ENCODE data around the gene ETV6. TPM values are rescaled to one million over a fixed set of nuclear protein-coding genes. Genes with fewer than 3 reads are reported as not detected.

The ETV6 gene
- polyA plus RNA-seq, 5 donors, result 14.3 to 17.6 (median 15.4) TPM

GRCh38 chr12:11689591-11690186 is 40.2 kb downstream of the ETV6 start:
- DNase-seq, result no peak

- DNase-seq, result no peak
These were observed 43.6 kb downstream of the ETV6 start for GRCh38 chr12:11693067-11693466.

GRCh38 chr12:11693601-11694000 is 44.1 kb downstream of the ETV6 start:
- no peak for DNase-seq

DNA sequence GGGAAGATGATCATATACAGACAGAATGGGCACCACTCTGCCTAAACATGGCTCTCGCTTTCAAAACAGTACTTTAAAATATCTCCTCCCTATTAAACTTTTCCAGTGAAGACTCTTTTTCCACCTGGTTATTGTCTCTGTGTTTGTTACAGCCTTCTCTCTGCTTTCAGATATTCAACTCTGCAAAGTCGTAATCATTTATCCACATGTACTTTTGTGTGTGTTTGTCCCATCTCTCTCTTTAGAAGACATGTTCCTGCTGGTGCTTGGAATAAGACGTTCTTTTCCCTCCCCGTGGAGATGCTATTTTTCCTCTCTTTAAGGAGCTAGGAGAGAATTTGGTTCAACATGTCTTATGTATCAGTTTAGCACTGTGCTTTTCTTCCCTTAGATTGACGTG is 45.1 kb downstream of the ETV6 start:
- DNase-seq, result no peak

DNA sequence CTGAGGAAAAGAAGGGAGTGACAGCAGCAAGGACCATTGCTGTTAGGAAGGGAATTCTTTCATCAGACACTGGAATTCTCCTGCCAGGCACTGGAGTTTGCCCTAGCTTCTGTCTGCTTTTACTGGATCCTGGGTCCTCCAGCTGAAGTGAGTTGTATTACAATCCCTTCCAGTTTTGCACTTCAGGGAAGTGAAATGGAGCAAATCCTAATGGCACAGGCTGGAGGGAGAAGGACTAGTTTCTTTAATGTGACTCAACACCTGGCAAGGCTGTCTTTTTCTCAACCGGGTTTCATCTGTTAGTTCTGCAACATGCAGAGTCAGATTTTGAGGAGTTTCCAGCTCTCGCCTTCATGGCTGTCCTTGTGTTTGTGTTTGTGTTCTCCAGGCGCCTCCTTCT is 45.8 kb downstream of the ETV6 start:
- DNase-seq, result no peak

- DNase-seq, result no peak
These were observed 46.6 kb downstream of the ETV6 start for GRCh38 chr12:11696084-11696483.

- no peak for DNase-seq
These were observed 47.7 kb downstream of the ETV6 start for GRCh38 chr12:11697131-11697530.

DNA sequence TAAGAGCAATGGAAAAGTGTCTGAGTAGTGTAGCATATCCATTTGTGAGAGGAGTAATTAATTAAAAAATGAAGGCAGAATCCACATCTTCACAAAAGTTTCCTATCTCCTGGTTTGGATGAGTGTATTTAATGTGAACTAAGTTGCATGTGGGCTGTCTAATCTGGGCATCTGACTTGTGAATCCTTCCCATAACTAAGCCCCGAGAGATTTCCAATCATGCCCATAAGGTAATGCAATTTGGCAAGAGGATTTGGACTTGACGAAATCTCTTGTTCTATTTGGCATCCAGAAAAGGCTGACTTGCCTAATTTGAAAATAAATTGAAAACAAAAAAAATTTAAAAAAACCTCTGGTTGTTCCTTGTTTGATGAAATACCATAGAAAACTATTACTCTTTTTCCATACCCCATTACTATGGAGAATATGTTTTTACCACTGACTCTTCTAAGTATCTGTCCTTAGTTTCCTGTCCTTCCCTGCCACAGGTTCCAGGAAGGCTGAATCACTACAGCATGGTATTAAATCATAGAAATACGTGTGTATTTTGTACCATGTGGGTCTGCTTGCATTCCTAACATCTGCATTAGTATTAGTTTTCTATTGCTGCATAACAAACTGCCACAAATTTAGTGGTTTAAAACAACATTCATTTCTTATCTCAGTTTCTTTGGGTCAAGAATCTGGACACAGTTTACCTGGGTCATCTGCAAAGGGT is 48.4 kb downstream of the ETV6 start:
- no peak for DNase-seq

DNA sequence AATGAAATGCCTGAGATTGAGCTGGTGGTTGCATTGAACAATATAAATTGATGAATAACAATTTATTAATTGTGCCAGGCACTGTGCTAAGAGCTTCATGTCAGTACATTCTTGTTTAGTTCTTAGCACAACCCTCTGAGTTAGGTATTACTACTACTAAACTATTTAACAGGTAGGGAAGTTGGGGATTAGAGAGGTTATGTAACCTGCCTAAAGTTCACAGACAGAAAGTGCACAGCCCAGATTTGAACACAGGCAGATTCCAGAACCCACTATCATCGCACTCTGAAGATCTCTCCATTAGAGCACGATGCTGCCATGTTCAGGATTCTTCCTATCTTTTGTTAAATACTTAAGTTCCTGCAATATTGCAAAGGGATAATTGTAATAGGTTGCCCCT is 49.3 kb downstream of the ETV6 start:
- DNase-seq, result no peak

DNA sequence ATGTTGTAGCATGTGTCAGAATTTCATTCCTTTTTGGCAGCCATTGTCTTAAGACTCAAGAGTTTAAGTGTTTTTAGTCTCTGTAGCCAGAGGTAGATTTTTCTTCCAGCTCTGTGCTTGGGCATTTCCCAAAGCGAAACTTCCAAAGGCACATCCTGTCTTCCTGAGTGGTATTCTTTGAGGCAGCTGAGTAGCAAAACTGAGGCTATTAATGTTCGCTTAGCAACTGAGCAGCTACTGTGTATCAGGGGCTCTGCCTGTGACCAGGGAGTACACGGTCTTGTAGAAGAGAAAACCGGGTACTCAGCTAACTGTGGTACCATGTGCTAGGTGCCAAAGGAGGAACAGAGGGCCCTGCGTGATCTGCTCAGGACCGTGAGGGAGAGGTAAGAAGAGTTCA is 52.0 kb downstream of the ETV6 start:
- no peak for DNase-seq

GRCh38 chr12:11702959-11703358 is 53.5 kb downstream of the ETV6 start:
- DNase-seq, result no peak

- DNase-seq, result no peak
These were observed 53.9 kb downstream of the ETV6 start for GRCh38 chr12:11703378-11703777.

DNA sequence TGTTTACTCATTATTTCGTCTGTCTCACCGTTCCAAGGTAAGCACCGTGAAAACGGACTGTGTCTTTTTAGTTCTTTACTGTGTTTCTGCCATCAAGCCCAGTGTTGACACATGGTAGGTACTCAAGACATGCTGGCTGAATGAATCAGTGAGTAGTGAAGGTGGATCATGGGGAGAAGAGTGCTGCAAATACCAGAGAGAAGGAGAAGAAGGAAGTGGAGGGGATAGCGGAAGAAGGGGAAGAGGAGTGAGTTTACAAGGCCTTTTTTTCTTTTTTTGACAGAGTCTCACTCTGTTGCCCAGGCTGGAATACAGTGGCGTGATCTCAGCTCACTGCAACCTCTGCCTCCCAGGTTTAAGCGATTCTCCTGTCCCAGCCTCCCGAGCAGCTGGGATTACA is 54.6 kb downstream of the ETV6 start:
- DNase-seq, result no peak

- DNase-seq, result no peak
These were observed 55.5 kb downstream of the ETV6 start for GRCh38 chr12:11705010-11705409.

DNA sequence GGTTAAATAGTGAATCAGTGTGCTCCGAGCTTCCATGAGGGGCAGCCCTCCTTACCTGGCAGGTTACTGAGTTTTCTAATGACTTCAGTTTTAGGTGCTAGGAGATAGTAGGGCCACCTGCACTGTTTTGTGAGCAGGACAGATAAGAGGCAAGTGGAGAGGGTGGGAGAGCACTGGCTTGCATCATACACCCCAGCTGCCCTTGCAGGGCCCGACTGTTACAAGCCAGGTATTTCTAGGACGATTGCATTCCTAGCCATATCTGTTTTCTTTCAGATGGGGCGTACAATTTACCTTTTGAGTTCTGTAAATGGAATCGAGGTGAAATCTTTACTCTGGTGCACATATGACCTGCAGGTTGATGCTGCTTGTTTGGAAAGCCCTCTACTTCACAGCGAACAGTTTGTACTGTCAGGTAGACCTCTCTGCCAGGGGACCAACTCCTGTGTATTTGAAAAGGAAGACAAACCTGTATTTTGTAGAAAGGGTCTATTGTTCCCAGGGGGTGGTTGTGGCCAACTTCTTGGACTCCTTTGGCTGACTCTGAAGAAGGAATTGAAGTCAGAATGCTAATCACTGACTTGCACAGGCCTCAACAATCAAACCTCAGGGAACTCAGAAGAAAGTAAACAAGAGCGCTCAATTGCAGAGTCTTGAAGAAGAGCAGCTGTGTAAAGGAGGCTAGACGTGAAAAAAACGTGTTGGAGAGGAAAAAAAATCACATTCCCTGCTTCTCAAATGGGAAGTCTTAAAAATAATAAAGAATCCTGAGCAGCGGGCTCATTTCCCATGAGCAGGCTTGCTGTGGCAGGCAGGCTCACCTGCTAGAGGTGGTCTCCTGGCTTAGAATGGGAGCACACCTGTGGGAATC is 57.3 kb downstream of the ETV6 start:
- no peak for DNase-seq

GRCh38 chr12:11707535-11707934 is 58.1 kb downstream of the ETV6 start:
- DNase-seq, result no peak

GRCh38 chr12:11709513-11709912 is 60.0 kb downstream of the ETV6 start:
- DNase-seq, result no peak

DNA sequence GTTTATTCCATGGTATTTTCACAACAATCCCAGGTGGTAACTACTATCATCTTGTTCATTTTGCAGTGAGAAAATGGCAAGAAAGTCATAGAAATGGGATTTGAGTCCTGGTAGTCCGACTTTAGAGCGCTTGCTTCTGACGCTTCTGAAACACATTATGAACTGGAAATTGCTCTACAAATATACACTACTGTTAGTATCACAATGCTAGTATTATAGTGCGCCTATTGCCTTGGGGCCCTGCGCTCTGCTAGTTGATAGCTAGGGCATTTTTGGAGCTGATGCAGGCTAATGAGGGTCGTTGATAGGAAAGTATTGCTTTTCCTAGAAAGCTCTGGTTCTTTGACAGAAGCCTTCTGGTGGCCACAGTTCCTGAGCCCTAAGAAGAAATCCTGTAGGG is 61.0 kb downstream of the ETV6 start:
- DNase-seq, result no peak

DNA sequence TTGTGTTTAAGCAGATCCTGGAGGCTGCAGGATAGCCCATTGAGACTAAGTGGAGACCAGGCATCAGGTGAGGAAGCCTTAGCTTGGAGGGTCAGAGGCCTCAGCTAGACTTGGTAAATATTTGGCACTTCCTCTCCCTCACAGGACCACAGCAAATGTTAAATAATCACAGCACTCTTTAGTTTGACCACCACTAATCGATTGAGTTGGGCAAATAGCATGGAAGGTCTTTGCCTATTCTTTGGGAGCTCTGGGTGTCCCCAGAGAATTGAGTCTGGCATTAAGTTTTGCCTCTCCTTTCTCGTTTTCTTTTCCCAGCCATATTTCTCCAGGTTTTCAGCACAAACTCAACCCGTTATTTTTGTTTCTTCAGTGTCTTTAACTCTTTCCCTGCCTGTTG is 61.4 kb downstream of the ETV6 start:
- DNase-seq, result no peak

DNA sequence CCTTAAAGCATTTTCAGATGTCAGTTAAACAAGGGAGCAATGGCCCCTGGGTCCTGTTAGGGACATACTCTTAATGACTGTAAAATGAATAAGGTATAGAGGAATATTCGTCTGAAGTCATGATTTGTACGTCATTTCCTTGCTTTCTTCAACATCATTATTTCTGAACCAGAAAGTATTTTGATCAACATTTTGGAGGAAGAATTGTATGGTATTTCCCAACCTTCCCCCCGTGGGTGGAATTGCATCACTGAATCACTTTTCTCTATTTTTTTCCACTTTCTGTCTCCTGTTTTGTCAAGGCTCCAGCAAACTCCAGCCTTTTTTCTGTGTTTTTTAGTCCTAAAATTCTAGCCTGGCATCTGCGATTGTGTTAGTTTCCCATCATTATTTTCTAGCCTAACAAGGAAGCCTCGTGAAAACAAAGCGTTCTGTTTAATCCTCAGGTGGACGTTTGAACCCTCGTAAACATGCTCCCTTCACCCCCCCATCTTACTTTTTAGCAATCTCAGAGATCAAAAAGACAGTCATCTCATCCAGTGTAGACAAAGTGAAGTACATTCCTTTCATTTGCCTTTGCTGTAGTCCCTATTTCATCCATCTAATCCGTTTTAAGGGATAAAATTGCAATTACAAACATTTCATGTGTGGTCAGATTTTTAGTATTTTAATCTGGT is 62.3 kb downstream of the ETV6 start:
- DNase-seq, result no peak

DNA sequence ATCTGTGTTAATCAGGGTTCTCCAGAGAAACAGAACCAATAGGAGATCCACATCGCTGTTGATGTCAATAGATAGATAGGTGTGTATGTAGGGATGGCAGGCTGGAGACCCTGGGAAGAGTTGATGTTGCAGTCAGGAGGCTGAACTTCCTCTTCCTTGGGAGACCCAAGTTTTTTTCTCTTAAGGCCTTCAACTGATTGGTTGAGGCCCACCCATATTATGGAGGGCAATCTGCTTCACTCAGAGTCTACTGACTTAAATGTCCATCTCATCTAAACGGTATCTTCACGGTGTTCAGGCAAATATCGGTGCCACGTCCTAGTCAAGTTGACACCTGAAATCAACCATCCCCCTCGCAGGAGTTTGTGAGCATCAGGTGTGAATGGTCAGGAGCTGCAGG is 63.0 kb downstream of the ETV6 start:
- DNase-seq, result no peak

DNA sequence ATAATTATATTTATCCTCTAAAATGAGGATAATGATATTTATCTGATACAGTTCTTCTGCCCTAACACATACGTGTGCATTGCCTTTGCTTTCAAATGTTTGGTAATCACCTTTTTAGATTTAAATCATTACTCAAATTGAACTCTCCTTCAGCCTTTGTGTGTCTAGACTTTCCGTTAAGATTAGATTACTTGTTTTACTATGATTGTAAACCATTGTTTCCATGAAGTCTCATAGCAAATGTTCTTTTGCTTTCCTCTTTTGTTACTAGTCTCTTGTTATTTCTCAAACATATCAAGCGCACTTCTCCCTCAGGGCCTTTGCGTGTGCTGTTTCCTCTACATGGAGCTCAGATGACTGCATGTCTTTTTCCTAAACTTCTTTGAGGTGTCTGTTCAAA is 63.7 kb downstream of the ETV6 start:
- no peak for DNase-seq
